HG03565 (cell line): ENCODE results near the gene YES1.
"Not testable (repeated sequence)": the region's sequence is repeated elsewhere in the genome, so short reads cannot be mapped to it uniquely, and the experiment has no call there.

Experiments
- ATAC-seq: cut with Tn5 transposase; IDR thresholded peaks from one replicate; pipeline ENCODE4 v1.9.1; 2021; ENCODE audit warnings: mild to moderate bottlenecking, moderate library complexity; ENCODE audit not compliant: unreplicated experiment

YES1 gene

DNA sequence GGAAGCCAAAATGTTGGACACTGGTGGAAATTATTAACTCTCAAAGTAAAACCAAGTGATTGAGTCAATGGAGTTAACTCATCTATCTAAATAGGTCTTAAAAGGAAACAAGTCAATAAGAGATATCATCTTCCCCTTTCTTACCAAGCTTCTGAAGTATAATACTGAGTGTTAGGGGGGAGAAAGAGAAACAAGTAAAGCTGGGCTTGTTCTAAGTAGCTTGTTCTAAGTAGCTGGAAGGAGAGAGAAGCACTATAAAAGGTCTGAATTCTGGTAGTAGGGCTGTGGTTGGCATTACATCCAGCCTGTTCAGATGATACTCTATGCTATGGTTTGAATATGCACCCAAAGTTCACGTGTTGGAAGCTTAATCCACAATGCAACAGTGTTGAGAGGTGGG lies 26.8 kb downstream of the YES1 start:
- no peak for ATAC-seq

DNA sequence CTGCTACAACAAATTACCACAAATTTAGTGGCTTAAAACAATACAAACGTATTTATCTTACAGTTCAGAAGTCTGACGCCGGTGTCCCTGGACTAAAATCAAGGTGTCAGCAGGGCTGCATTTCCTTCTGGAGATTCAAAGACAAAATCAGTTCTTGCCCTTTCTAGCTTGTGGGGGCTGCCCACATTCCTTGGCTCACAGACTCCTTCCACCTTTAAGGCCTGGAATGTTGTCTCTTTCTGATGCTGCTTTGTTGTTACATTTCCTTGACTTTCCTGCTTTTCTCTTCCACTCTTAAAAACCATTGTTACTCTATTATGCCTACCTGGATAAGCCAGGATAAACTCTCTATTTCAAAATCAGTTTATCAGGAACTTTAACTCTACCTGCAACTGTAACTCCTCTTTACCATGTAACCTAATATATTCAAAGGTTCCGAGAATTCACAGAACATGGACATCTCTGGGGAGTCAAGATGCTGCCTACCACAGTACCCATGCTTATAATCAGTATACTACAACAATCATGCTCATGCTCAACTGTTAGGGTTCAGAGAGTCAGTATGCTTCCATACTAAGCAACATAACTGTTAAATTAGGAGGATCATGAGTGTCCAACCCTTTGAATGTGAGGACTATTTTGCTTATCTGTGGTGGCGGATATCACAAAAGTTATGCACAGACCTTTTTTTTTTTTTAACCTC lies 27.4 kb downstream of the YES1 start:
- no peak for ATAC-seq

DNA sequence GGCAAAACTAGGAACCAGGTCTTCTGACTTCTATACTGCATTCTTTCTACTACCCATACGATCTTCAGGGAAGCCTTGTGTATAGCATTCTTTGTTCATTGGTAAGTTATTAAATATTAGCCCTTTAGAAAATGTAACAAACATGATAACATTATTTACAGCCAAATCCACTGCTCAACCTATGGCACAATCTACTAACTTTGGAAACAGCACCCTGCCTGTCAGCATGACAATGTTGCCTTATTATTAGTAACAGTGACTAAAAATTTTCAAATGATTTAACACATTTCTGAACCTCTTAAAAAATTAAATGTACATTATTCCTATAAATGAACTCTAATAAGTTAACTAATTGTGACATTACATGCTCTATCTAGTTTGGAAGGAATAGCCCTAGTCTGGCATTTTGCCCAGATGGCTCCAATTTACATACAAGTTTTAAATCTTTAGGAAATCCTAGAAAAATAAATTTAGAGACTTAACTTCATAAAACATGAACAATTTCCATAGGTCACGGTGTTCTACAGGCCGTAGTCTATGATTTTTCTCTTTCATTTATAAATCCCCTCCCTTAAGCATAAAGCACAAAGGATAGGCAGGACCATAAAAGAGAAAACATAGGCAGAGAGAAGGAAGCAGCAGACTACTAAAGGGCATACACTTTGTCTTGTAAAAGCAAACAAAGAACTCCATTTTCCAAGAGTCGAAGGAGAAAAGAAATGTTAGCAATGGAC lies 33.7 kb downstream of the YES1 start:
- ATAC-seq, result no peak

DNA sequence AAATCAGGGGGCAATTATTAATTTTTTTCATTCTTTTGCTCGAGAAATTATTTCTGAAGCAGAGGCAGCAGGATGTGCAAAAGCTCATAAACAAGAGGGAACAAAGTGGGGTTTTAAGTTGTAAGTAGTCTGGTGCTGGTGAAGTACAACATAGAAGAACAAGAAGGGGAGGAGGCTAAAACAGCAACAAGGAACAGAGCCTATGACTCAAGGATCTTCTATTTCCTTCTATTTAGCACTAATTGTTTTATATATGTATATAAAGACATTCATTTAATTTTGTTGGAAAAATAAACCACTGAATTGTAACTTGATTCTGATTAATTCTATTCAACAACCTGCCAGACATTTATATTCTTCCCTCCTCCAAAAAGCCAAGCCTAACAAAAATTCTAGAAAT lies 35.0 kb downstream of the YES1 start:
- no peak for ATAC-seq

DNA sequence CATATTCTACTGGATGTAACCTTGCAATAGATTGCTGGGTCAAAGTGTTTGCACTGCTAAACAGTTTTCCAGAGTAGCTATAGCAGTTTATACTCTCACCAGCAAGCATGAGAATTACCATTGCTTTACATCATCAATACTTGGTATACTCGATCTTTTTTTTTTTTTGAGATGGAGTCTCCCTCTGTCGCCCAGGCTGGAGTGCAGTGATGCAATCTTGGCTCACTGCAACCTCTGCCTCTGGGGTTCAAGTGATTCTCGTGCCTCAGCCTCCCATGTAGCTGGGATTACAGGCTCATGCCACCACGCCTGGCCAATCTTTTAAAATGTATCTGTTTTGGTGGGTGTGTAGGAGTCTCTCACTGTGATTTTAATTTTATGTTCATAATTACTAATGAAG lies 36.0 kb downstream of the YES1 start:
- not testable (repeated sequence) for ATAC-seq

DNA sequence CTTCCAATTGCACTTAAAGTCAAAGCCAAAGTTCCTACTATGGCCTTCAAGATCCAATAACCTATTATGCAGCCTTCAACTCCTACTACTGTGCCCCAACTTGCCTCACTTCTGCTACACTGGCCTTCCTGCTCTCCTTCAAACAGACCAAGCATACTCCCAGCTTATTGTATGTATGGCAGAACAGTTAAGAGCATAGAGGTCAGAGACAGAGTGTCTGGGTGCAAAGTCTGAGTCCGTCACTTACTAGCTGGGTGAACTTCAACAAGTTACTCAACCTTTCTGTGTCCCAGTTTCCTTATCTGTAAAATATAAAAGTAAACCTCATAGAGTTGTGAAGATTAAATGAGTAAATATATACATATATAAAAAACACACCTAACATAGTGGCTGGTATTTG lies 37.2 kb downstream of the YES1 start:
- ATAC-seq, result no peak

DNA sequence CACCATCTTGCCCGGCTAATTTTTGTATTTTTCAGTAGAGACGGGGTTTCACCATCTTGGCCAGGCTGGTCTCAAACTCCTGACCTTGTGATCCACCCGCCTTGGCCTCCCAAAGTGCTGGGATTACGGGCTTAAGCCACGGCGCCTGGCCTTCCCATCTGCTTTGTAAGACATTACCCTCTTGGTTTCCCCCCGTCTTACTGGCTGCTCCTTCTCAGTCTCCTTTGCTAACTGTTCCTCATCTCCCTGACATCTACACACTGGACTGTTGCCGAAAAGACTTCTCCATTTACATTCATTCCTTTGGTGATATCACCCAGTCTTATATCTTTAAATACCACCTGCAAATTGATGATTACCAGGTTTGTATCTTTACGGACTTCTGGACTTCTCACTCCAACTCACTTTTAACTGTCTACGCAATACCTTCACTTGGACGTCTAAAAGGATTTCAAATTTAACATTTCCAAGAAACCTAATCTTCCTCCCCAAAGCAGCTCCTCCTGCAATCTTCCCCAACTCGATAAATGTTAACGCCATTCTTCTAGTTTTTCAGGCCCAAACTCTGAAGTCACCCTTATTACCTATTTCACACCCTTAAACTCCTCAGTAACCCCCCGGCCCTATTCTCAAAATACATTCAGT lies 37.9 kb downstream of the YES1 start:
- ATAC-seq, result no peak

DNA sequence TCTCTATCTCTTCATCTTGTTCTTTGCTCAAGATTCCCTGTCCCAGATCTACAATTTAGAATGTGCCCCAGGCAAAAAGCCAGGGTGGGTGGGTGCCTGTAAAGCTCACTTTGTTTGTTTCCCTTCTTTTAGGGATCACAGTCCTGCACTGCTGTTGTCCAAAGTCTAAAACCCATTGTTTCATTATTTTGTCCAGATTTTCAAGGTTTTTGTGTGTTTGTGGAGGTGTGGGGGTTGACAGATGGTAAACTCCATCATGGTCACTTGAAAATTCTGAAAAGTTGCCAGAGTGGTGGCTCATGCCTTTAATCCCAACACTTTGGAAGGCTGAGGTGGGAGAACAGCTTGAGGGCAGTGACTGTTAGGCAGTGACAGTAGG lies 41.5 kb downstream of the YES1 start:
- ATAC-seq, result no peak

DNA sequence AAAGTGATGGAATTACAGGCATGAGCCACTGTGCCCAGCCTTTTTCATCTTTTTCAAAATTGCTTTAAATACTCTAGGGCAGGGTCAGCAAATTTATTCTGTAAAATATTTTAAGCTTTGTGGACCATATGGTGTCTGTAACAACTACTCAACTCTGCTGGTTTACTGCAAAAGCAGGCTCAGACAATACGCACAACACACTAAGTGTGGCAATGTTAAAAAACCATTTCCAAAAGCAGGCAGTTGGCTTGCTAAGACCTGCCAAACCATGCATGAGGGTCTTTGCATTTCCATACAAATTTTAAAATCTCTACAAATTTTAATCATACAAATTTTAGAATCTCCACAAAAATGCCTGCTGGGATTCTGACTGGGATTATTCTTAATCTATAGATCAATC lies 44.1 kb downstream of the YES1 start:
- no peak for ATAC-seq

DNA sequence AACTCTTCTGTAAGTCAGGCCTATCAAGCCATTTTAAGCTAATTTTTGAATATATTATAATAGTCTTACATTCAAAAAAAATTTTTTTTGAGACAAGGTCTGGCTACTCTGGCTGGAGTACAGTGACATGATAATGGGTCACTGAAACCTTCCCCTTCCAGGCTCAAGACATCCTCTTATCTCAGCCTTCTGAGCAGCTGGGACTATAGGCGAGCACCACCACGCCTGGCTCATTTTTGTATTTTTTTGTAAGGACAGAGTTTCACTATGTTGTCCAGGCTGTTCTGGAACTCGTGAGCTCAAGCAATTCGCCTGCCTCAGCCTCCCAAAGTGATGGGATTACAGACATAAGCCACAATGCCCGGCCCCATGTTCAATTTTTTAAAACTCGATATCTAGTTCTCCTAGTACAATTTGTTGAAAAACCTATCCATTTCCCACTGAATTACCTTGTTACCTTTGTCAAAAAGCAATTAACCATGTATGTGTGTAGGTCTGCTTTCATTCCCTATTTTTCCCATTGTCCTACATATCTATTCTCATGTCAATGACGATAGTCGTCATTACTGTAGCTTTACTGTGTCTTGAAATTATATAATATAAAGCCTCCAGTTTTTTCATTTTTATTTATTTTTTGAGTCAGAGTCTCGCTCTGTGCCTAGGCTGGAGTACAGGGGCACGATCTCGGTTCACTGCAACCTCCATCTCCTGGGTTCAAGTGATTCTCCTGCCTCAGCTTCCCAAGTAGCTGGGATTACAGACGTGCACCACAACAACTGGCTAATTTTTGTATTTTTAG lies 44.8 kb downstream of the YES1 start:
- ATAC-seq, result no peak

DNA sequence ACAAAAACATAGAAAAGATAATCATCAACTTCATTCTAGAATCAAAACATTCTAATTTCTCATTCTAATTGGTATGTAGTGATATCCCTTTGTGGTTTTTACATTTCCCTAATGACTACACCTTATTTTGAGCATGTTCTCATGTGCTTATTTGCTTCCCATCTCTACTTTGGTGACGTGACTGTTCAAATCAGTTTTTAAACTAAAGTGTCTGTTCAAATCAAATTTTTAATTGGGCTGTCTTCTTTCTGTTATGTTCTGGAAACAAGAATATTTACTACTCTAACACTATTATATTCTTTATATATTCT lies 45.5 kb downstream of the YES1 start:
- no peak for ATAC-seq

DNA sequence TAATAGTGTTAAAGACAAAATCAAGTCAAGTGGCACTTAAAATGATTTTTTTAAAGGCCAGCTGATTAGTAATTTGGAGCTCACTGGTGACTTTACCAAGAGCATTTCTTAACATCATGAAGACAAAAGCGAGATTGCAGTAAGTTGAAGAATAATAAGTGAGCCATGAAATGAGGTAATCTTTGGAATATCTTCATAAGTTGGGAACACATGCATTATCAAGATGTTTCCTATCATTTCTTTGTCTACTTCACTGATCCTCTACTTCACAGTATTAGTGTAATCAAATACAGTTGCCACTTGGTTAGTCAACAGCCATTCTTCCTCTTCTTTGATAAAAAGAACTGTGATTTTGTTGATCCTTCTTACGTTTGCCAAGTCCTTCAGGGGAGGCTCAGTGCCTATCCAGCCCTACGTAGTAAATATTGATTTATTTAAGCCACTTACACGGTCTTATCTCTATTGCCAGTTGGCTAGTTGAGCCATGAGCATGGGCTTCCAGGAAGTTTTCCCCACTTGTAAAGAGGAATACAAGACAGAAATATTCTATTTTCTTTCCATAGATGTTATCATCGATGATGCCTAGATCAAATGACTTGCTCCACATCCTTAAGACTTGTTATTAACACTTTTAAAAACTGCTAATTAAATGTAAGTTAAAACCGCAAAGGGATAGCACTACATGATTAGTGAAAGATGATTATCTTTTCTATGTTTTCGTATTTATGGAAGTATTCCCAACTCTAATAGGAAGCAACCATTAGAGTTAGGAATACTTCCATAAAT lies 46.1 kb downstream of the YES1 start:
- ATAC-seq, result no peak

DNA sequence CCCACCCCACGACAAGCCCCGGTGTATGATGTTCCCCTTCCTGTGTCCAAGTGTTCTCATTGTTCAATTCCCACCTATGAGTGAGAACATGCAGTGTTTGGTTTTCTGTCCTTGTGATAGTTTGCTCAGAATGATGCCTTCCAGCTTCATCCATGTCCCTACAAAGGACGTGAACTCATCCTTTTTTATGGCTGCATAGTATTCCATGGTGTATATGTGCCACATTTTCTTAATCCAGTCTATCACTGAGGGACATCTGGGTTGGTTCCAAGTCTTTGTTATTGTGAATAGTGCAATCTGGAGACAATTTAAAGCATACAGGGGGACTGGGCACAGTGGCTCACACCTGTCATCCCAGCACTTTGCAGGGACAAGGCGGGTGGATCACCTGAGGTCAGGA lies 52.2 kb downstream of the YES1 start:
- ATAC-seq, result not testable (repeated sequence)

DNA sequence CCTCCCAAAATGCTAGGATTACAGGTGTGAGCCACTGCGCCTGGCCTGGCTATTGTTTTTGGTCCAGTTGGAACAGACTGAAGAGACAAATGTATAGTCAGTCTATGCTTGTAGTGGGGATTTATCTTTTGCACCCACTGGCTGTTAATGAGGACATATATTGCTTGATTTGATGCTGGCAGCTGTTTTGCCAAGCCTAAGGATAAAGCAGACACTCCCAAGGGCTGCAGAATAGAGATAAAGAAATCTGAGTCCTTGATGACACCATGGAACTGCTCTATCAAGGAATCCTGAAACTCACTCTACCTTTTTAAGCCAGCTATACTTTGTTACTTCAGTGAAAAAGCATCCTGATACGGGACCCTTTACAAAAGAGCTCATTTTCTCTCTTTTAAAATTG lies 56.5 kb downstream of the YES1 start:
- no peak for ATAC-seq

DNA sequence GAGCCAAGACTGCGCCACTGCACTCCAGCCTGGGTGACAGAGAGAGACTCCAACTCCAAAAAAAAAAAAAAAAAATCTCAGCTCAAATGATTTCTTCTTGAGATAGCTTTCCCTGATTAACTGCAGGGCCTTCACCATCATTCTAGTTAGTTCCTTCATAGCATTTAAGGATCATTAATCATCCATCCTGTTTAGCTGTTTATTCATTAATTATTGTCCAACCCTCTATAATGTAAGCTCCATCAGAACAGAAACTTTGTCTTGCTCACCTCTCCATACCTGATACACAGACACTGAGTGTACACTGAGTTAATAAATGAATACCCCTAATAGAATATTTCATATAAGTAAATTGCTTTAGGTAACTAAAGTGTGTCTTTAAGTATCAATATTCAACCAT lies 57.4 kb downstream of the YES1 start:
- ATAC-seq, result no peak

DNA sequence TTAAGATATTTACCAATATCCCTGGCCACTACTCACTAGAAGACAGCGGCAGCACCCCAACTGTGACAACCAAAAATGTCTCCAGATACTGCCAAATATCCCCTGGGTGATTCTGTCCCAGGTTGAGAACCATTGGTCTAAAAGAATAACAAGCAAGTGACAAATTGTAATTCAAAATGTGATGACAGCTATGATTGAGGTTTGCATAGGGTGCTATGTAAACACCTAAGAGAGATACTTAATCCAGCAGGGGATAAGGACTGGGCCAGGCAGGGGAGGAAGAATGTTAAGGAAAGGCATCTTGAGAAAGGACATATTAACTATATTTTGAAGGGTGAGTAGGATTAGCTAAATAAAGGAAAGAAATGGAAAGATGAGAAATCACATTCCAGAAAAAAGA lies 61.6 kb downstream of the YES1 start:
- ATAC-seq, result no peak

DNA sequence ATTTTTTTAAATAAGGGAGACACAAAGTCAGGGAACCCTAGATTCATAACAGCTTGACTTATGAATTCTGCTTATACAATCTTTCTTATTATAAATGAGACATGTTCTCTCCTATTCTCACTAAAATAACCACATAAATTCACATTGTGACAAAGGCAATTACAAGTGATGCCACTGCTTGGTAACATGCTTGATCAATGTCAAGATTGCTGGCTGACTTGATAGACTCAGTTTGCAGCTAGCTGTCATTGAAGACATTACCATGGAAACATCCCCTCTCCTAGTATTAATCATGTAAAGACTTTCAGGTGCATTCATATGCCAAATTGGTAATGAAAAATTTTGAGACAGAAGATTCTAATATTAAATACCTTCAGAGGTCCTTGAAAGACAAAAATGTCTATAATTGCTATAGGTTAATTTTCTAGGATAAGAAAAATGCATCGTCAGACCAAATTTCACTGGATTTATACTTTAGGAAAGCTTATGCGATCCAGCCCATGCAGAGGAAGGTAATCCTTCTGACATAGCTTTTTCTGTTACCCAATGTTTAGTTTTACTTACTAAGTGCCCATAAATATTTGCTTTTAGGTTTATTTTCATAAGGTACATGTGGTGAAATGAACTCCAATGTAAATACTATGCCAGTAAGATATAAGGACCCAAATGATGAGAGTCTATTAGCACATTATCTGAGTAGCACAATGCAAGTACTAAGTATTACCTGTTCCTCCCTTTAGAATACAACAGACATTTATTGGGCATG lies 67.0 kb downstream of the YES1 start:
- ATAC-seq, result no peak

DNA sequence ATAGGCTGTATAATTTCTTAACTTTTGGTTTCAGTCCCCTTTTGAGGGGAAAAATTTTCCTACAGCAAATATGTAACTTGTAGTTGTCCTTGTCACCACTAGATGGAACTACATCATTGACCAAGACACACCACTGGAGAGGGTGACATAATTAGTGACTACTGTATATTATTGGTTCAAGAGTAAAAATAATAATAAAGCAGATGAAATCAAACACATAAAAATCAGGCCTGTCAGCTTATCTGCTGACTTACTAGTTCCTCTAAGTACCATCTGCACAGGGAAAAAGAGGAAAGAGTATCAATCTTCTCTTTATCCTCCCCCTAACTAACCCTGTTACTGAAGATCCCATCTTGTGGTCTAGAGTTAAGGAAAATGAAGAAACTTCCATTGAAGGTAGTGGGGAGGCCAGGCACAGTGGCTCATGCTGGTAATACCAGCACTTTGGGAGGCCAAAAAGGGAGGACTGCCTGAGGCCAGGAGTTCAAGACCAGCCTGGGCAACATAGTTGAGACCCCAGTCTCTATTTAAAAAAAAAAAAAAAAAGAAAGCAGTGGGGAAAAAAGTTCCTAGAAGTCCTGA lies 70.0 kb downstream of the YES1 start:
- peak; percentile 82 for ATAC-seq

DNA sequence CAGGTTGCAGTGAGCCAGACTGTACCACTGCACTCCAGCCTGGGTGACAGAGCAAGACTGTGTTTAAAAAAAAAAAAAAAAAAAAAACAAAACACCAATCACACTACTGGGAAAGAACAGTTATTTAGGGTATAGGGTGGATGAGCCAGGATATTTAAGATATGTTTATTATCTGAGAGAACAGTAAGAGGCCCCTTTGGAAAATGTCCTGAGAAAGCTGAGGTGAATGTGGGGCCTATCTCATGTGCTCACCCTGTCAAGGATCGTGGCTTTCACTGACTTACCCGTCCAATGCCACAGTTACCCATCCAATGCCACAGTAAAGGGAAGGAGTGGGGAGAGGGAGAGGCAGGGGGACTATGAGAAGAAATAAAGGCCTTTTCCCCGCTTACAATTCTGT lies 79.7 kb downstream of the YES1 start:
- no peak for ATAC-seq

DNA sequence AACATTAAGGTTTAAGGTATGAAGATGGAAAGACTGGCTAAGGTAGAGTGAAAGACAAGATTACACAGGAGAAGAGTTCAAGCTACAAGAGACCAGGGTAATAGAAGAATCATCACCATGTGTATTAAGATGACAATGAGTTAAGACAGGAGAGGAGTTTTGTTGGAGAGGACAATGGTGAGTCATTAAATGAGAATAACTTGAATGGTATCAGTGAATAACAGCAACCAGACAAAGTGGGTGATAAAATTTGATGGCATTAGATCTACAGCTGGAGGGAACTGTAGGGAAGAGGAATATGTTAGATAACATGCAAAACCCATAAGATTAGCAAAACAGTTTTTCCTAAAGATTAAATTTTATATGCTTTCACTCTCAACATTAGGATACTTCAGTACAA lies 80.9 kb downstream of the YES1 start:
- no peak for ATAC-seq
